Measurements from ENCODE around the gene ATP8A2. TPM values are rescaled to one million over a fixed set of nuclear protein-coding genes. Genes with fewer than 3 reads are reported as not detected.

ATP8A2 gene
- total and polyA plus RNA-seq, 9 of the 15 experiments (the other 6 are each of a cell fraction or from before 2014, with no cell fraction given): under 0.01 to 0.33 (median 0.06) TPM; not detected in 4

DNA sequence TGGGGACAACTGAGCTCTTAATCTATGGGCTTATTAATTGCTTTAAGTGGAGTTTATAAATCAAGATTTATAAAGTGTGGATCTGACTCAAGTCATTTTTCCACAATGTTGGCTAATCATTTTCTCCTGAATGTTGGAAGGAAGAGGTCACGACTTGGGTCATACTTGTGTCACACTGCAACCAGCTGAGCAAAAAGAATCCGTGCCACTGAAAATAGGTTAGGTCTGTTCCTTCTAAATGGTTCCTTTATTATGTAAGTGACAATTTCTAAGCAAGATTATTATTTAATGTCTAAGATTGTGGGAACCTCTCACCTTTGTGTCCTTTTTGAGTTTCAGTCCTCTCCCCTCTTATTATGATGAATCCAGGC is 501.5 kb downstream of the ATP8A2 start:
- Histone ChIP-seq H3K27me3 (ENCODE audit: control insufficient read depth in 2 of 2, insufficient read depth in 2 of 2, low read length in 2 of 2) (no peaks in the 10 kb centered on the region; a peak in 1 of 5 replicates), H3K27ac (ENCODE audit: extremely low read depth, low read depth, low read length) (no peak overlapping the region), H3K9me1 (ENCODE audit: control insufficient read depth, insufficient read depth, low read length) (no peaks in the 10 kb centered on the region), H2AFZ (ENCODE audit: low read depth, low read length) (no peak overlapping the region), H3K36me3 (ENCODE audit: control insufficient read depth, insufficient read depth, low read length) (no peaks in the 10 kb centered on the region), H3K4me2 (ENCODE audit: insufficient read depth, low read length) (no peak overlapping the region), H3K9ac (ENCODE audit: insufficient read depth in 1 of 2, low read depth in 2 of 2, low read length in 2 of 2) (no peak overlapping the region), H3K79me2 (ENCODE audit: control insufficient read depth, insufficient read depth, low read length) (no peaks in the 10 kb centered on the region), H3K4me3 (no peak overlapping the region), H4K20me1 (replicated peaks; ENCODE audit: control insufficient read depth, insufficient read depth, low read length) (no peaks in the 10 kb centered on the region), H3K9me3 (replicated peaks; ENCODE audit: control insufficient read depth, insufficient read depth, low read depth, low read length) (no peaks in the 10 kb centered on the region), H3K4me1 (replicated peaks in 1 of 2; ENCODE audit: control insufficient read depth in 2 of 2, insufficient read depth in 2 of 2, low read length in 2 of 2) (no peaks in the 10 kb centered on the region)
- no TSS peak for BruUV-seq (replicated peaks)
- in situ Hi-C loops (cut with MboI) (no loop called here), intact Hi-C loops (cut with micrococcal nuclease) (no loop called here)
- WGBS (ENCODE audit: insufficient coverage, low coverage, missing lambda C conversion rate): 5% methylated on average over 2 of the region's 2 CpGs
- CTCF ChIA-PET (ENCODE audit: low intra/inter-chr PET ratio): no interaction called here
- FAIRE-seq (no peak), DNase-seq (ENCODE audit: extremely low read depth in 1 of 4, low spot score in 3 of 4) (no peak), ATAC-seq (no peak)
- TF ChIP-seq BRCA1 (IDR thresholded peaks at IDR 0.05): no peak
- no peak for TF ChIP-seq BRCA1 (CRISPR knock-in tag; IDR thresholded peaks at IDR 0.05)
- TF ChIP-seq, protein P1, sequence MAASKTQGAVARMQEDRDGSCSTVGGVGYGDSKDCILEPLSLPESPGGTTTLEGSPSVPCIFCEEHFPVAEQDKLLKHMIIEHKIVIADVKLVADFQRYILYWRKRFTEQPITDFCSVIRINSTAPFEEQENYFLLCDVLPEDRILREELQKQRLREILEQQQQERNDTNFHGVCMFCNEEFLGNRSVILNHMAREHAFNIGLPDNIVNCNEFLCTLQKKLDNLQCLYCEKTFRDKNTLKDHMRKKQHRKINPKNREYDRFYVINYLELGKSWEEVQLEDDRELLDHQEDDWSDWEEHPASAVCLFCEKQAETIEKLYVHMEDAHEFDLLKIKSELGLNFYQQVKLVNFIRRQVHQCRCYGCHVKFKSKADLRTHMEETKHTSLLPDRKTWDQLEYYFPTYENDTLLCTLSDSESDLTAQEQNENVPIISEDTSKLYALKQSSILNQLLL (CRISPR knock-in tag; IDR thresholded peaks at IDR 0.05; ENCODE audit: borderline replicate concordance): no peak
- TF ChIP-seq FOXJ3 (CRISPR knock-in tag; IDR thresholded peaks at IDR 0.05): no peak
- no peak for TF ChIP-seq DEAF1 (CRISPR knock-in tag; IDR thresholded peaks at IDR 0.05)
- no peak for TF ChIP-seq RBM22 (IDR thresholded peaks at IDR 0.05; ENCODE audit: low read depth, low read length, poor library complexity, severe bottlenecking)
- TF ChIP-seq, protein P2, sequence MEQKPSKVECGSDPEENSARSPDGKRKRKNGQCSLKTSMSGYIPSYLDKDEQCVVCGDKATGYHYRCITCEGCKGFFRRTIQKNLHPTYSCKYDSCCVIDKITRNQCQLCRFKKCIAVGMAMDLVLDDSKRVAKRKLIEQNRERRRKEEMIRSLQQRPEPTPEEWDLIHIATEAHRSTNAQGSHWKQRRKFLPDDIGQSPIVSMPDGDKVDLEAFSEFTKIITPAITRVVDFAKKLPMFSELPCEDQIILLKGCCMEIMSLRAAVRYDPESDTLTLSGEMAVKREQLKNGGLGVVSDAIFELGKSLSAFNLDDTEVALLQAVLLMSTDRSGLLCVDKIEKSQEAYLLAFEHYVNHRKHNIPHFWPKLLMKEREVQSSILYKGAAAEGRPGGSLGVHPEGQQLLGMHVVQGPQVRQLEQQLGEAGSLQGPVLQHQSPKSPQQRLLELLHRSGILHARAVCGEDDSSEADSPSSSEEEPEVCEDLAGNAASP (IDR thresholded peaks at IDR 0.05): no peak
- TF ChIP-seq ZNF12 (CRISPR knock-in tag; IDR thresholded peaks at IDR 0.05): no peak
- TF ChIP-seq MECOM (CRISPR knock-in tag; IDR thresholded peaks at IDR 0.05): no peak
- no peak for TF ChIP-seq MEIS2 (IDR thresholded peaks at IDR 0.05; ENCODE audit: partially characterized antibody)
- no peak for TF ChIP-seq HCFC1 (IDR thresholded peaks at IDR 0.05; ENCODE audit: low read depth, low read length)
- no peak for TF ChIP-seq TCF7L2 (IDR thresholded peaks at IDR 0.05; ENCODE audit: low read depth, low read length)
- TF ChIP-seq YY1 (IDR thresholded peaks at IDR 0.05; ENCODE audit: borderline replicate concordance in 1 of 3, control insufficient read depth in 1 of 3, extremely low read depth in 1 of 3, insufficient read depth in 3 of 3, insufficient read length in 1 of 3, insufficient replicate concordance in 2 of 3, low read depth in 1 of 3, low read length in 2 of 3): no peak
- no peak for TF ChIP-seq MIER1 (IDR thresholded peaks at IDR 0.05; ENCODE audit: low read depth)
- TF ChIP-seq GMEB1 (CRISPR knock-in tag; IDR thresholded peaks at IDR 0.05): no peak
- no peak for TF ChIP-seq ZNF263 (CRISPR knock-in tag; IDR thresholded peaks at IDR 0.05; ENCODE audit: borderline replicate concordance)
- POLR2A ChIA-PET: no interaction called here

All from K562 (cell line).